GM21381 (cell line): ENCODE results near the gene USP12.
"Not testable (repeated sequence)": the region's sequence is repeated elsewhere in the genome, so short reads cannot be mapped to it uniquely, and the experiment has no call there.

Source experiments
- ATAC-seq: cut with Tn5 transposase; IDR thresholded peaks from one replicate; pipeline ENCODE4 v1.9.1; 2021; ENCODE audit warnings: mild to moderate bottlenecking, moderate library complexity; ENCODE audit not compliant: unreplicated experiment

Gene USP12

GRCh38 chr13:27080018-27080948 lies 91.3 kb downstream of the USP12 start:
- ATAC-seq, result no peak

DNA sequence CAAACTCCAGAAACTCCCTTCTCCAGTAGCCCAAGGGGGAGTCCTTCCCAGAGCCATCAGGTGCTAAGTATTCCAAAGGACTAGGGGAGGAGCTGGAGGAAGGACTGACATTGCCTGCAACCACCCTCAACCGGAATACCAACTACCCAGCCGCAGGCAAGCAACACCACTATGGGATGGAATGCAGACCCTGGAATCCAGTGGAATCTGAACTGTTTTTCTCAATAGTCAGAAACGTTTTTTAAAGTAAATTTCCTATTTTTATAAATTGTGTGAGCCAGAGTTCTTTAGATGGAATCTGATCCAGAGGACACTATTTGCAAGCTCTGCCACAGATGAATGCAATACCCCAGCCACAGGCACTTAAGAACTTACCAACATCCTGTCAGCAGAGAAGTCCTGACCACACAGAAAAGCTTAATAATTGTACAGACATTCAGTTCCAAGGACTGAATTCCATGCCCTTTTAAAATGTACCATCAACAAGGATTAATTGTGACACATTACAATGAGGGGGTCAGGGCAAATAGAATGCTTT lies 92.1 kb downstream of the USP12 start:
- no peak for ATAC-seq

DNA sequence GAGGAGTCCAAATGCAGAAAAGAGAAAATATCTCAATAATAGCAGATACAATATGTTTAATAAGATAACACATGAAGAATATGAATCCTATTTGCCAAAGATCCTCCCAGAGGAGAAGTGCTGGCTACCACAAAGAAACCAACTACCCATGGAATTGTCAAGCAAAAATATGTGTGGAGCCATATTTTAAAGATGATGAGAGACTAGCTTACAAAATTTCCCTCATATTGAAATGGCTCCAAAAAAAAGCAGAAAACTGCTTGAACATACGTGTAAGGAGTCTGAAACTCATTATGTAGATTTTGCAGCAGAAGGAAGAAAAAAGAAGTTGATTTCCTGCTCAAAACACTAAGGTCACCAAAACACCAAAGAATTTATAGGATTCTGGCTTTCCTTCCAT lies 94.2 kb downstream of the USP12 start:
- no peak for ATAC-seq

DNA sequence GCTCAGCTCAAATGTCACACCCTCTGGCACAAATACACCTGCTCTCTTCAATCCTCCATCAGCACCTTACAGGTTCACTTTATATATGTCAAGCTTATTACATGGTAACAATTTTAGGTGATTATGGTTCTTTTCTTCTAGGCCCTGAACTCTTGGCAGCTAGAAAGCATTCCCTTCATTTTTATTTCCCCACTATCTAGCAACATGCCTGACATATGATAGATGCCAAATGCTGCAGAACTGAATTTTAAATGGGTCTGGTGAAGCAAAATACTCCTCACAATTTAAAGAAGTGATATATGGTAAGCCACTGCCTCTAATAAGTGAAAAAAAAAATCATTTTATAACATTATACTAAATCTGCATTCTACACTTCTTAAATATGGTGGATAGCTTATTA lies 95.2 kb downstream of the USP12 start:
- ATAC-seq, result no peak

GRCh38 chr13:27073186-27073585 lies 98.4 kb downstream of the USP12 start:
- ATAC-seq, result no peak

DNA sequence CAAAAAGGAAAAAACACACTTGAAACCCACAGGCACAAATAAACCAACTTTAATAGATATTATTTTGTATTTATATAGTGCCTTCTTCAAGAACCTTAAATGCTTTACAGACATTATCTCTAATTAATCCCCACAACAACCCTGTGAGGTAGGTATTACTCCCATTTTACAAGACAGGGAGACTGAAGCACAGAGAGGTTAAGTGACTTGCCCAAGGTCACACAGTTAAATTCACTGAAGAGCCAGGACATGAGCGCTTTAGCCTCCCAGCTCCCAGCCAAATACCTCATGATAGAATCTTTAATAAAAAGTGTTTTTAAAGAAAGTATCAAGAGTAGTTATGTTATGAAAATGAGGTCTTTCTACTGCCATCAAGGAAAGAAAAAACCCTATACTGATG lies 105.5 kb downstream of the USP12 start:
- ATAC-seq, result not testable (repeated sequence)

DNA sequence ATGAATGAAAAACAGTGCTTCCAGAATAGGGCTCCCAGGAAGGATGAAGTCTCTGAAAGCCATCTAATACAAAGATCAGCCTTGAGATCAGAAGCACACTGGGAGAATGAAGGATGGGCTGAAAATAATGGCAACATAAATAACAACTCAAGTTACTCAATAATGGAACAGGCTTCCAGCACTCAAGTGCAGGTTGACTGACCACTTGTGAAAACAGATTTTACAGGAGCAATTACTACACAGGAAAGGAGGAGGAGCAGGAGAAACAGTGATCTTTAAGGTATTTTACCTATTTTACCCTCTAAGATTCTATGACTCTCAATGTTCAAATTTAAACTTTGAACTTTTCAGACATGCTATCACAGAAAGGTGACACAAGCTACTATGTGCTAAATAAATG lies 106.0 kb downstream of the USP12 start:
- ATAC-seq, result no peak

DNA sequence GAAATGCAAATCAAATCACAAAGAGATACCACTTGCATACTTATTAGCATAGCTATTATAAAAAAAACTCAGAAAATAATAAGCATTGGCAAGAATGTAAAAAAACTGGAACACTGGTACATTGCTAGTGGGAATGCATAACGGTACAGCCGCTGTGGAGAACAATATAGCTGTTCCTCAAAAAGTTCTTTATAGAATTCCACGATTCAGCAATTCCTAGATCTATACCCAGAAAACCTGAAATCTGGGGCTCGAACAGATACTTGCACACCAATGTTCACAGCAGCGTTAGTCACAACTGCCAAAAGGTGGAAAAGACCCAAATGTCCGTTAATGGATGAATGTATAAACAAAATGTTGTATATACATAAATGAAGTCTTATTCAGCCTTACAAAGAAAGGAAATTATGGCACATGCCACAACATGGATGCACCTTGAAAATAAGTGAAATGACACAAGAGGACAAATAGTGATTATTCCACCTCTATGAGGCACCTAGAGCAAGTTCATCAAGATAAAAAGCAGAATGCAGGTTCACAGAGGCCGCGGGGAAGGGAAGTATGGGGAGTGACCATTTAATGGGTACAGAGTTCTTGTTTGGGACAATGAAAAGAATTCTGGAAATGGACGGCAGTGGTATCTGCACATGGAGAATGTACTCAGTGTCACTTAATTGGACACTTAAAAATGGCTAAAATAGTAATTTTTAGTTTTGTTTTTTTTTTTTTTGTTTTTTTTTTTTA lies 107.2 kb downstream of the USP12 start:
- ATAC-seq, result no peak

GRCh38 chr13:27057817-27058216 lies 113.8 kb downstream of the USP12 start:
- no peak for ATAC-seq

GRCh38 chr13:27055526-27055925 lies 116.1 kb downstream of the USP12 start:
- ATAC-seq, result no peak

DNA sequence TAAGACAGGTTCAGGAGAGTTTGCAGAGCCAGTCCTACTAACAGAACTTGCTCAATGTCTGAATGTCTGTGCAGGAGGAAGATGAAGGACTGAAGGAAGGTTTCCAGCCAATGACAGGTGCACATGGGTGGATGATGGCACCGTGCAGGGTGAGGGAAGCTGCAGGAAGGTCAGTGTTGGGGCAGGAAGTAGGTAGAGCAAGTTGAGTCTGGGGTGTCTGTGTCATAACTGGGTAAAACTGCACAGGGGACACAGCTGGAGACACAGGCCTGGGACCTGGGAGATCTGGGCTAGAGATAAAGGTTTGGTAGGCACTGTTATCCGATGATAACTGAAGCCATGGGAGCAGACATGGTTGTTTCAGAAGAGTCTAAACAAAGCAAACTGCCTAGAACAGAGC lies 116.9 kb downstream of the USP12 start:
- no peak for ATAC-seq

- no peak for ATAC-seq
Measured at GRCh38 chr13:27053902-27054595, 117.6 kb downstream of the USP12 start.

- no peak for ATAC-seq
Measured at GRCh38 chr13:27053210-27053884, 118.3 kb downstream of the USP12 start.

DNA sequence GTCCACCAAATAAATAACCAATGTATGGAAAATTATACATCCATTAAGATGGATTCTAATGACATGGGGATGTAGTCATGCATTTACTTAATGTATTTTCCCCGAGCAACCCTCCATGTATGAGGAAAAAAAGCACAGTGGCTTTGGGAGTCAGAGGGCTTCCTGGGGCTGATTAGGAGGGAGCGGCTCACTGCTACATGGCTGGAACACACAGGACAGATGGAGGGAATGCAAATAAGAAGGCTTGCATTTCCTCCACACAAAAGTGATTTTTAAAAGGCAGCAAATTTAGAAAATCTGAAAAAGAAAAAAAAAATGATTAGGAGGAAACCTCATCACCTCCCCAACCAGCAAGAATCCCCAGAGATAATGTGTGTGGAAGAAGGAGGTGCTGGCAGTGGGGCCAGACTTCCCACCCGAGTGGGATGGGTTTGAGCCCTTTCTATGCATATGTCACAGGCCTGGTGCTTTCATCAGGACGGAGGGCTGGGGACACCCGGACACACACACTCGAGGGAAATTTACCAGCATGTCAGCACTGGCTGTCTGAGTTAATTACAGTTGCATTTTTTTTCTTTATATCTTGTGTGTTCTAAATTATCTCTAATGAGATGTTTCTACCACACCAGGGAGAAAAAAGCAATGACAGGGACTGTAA lies 118.9 kb downstream of the USP12 start:
- no peak for ATAC-seq

DNA sequence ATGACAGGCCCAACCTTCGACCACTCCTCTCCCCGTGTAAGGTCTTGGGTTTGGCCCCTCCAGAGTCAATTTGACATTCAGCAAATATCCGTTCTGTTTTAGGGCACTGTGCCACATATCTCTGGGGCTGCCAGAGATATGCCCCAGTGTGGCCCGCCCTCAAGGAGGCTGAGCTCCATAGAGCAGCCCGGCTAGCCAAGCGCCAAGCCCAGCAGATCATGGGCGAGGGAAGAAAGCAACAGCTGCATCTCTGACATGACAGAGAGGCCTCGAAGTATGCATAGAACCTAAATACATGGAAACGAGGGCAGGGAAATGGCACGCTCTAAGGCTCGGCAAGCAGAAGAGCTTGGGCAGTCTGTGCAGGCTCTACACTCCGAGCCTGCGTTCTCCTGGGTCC lies 124.5 kb downstream of the USP12 start:
- ATAC-seq, result no peak

- ATAC-seq, result peak; percentile 66
Measured at GRCh38 chr13:27044837-27045570, 126.6 kb downstream of the USP12 start.

- ATAC-seq, result no peak
Measured at GRCh38 chr13:27043013-27043412, 128.6 kb downstream of the USP12 start.

DNA sequence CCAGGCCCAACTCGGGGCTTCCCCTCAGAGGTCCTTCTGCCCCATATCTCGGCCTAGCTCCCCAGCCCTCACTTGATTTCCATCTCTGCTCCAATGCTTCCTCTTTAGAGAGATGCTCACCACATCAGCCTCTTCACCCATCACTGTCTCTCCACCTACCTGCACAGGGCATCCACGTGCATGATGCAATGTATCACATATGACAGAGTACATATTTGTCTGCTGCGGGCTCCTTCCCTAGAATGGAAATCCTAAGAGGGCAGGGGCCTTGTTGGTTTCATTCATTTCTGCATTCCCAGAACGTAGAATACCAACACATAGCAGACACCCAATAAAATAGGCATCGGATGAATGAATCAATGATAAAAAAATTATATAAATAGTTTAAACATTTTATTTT lies 130.3 kb downstream of the USP12 start:
- no peak for ATAC-seq

- no peak for ATAC-seq
Measured at GRCh38 chr13:27040826-27041108, 130.8 kb downstream of the USP12 start.
